Endothelial cell of hepatic sinusoid (primary cell): ENCODE measurements around the gene SBNO2.

Experiments used
- in situ Hi-C: cut with HindIII; loops from 2 replicates; pipeline ENCODE4 v1.10.0; 2017; ENCODE audit warnings: low sequenced_read_pairs

The SBNO2 gene

DNA sequence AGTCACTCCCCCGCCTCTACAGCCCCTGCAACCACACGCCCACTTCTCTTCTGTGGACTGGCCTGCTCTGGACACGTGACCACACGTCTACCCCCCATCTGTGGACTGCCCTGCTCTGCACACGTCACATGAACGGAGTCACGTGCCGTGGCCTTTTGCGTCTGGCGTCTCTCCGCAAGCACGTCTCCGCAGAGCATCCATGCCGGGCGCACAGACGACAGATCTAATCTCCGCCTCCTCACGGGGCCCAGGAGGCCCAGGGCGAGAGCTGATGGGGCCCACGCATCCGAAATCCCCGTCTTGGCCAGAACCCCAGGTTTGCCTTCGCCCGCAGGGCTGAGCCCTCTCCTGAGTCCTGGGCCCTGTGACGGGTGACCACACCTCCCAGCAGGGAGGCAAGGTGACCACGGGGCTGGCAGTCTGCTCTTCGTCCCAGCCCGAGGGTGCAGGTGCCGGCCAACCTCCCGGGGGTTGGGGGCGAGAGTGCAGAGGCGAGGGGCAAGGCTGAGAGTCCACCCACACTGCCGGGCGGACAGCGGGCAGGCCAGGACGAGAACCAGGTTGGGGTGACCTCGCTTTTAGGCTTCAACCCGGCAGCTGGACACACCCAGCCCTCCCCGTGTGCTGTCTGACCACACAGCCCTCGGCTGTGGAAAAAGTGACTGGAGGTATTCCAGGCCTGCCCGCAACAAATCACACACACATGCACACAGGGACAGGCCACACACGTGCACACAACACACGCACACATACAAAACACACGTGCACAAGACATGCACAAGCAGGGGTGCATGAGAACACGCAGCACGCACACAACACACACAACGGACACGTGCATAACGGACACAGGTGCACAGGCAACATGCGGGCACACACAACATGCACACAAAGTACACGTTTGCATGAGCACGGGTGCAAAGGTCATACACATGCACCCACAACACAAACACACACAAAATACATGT lies 3.9 kb downstream of the SBNO2 start:
- in situ Hi-C loops, result no loop called here

DNA sequence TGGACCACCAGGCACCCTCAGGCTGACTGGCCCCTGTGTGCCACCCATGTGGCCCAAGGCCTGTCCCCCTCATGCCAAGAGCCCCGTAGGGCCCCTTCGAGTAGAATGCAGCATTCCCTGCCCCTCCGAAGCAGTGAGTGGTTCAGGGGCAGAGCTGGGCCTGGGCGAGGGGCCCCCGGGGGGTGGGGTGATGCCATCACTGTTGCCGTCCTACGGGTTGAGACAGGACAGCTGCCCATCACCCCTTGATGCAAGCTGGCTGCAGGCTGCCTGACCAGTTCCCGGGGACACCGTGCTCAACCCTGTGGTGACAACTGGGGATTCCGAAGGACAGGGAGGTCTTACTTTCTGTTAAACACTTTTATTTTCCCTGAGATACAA lies 4.7 kb downstream of the SBNO2 start:
- in situ Hi-C loops, result no loop called here

DNA sequence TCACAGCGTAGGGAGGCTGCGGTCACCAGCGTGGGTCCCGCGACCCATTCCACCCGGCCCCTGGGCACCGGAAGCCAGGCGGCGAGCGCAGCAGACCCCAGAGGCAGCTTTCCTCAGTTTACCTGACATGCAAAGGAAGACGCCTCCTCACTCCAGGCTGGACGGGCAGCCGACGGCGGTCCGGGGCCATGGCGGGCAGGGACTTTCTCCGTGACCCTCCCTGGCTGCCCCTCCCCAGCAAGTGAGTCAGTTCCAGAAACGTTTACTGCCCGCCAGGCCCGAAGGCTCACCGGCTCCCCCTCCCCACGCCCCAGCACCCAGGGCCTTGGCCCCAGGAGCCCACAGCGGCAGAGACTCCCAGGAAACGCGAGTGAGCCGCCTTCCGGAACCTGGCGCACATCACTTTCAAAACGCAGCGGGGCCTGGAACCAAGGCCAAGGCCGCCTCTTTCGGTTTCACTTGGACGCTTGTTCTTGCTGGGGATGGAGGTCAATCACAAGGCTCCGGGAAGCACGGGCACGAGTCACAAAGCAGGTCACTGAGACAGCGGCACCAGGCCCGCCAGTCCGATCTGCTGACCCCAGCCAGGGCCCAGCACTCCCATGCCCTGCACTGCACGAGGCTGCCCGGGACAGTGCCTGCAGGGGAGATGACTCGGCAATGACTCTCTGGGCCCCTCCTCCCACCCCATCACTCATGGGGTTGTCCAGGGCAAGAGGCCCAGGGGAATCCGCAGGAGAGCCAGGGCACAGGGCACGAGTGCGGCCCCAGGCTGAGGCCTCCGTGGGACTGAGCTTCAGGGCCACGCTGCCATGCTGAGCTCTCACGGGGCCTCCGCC lies 5.3 kb downstream of the SBNO2 start:
- in situ Hi-C loops, result no loop called here

DNA sequence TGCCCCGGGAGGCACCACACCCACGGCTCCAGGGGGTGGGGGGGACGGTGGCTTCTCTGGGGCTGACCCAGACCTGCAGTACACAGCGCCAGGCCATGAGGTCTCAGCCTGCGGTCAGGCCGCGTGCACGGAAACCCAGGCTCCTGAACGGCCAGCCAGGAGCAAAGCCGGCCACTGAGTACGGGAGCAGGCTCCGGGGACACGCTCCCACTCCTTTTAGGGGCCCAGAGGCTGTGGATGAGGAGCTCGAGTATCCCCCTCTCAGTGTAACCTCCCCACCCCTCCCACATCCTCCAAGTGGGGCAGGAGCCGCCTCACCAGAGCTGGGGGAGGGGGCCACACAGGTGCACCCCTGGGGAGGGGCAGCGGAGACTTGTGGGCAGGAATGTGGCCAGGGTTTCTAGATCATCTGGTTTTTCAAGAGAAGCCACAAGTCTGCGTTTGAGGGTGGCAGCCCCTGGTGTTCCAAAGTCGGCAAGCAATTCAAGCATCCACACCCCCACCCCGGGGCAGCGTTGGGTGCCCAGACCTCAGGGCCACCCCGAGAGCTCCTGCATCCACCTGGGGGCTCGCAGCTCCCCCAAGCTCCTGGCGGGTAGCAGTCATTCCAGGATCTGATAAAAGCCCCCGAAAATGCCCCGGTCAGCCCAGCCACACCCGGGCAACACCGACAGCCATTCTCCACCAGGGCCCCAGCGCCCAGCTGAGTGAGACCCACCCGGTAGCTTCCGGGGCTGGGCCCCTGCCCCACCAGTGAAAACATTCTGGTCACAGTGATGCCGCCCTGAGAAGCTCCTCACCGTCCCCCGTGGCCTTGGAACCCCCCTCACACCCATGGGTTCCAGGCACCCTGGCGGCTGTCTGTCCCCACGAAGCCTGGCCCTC lies 6.1 kb downstream of the SBNO2 start:
- in situ Hi-C loops, result no loop called here

DNA sequence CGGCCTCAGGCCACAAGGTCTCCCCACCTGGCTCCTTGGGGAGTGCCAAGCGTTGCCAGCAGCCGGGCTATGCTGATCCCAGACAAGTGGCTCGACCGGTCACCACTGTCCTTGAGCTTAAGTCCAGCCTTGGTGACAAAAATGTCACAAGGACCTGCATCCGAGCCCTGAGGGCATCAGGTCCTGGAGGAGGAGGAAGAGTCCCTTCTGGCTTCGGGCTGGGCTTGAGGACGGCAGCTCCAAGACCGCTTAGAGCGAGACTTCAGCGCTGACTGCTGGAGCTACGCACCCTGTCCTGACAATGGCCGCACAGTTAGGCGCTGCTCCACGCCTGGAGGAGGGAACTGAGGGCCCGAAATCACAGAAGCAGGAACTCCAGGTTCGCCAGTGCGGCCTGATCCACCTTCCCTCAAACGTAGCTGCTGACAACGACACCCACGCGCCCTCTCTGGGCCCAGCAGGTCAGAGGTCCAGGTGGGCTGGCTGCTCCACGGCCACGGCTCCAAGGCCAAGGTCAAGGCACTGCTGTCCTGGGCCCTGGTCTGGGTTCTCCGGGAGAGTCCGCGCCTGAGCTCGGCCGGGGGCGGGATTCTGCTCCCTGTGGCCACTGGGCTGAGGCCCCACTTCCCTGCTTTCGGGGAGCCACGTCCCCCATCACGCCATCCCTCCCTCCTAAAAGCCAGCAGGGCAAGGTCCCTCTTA lies 7.0 kb downstream of the SBNO2 start:
- in situ Hi-C loops, result no loop called here

DNA sequence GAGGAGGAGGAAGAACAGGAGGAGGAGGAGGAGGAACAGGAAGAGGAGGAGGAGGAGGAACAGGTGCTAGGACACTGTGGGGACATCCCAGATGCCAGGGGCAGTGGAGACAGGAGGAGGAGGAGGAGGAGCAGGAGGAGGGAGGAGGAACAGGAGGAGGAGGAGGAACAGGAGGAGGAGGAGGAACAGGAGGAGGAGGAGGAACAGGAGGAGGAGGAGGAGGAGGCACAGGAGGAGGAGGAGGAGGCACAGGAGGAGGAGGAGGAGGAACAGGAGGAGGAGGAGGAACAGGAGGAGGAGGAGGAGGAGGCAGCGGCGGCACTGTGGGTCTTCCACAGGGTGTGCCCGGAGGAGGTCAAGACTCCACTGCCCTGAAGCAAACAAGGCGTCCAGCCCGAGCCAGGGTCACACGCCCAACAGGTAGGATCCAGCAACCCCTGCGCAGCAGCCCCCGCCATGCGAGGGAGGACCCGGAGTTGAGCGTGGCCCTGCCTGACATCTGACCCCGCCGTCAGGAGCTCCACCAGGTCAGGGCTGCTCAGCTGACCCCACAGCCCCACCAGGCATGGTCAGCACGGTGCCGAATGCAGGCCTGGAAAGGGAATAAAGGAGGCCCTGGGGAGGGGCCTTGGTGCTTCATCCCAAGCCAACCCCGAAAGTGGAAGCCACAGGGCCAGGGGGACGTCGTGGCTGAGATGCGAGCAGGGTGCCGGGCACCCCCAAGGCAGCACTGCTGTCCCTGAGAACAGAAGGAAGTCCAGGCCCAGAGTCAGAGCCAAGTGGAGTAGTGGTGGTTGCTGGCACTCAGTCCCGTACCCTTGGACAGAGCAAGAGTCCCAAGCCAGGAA lies 9.2 kb downstream of the SBNO2 start:
- in situ Hi-C loops, result no loop called here

DNA sequence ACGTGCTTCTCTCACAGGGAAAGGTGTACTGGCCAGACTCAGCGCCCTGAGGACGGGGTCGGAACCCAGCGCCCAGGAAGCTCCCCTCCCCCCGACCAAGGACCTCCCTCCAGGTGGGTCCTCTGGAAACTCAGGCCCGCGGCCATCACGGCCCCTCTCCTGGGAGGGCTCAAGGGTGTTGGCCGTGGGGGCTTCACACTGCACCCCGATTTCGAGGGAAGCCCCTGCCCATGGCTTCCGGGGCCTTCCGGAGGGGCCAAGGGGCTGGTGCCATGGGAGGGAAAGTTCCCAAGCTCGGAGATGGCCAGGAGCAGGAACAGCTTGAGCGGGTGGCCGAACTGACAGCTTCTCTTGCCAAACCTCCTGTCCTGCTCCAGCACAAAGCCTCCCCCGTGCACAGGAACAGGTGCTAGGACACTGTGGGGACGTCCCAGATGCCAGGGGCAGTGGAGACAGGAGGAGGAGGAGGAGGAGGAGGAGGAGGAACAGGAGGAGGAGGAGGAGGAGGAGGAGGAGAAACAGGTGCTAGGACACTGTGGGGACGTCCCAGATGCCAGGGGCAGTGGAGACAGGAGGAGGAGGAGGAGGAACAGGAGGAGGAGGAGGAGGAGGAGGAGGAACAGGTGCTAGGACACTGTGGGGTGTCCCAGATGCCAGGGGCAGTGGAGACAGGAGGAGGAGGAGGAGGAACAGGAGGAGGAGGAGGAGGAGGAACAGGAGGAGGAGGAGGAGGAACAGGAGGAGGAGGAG lies 10.0 kb downstream of the SBNO2 start:
- in situ Hi-C loops, result no loop called here

DNA sequence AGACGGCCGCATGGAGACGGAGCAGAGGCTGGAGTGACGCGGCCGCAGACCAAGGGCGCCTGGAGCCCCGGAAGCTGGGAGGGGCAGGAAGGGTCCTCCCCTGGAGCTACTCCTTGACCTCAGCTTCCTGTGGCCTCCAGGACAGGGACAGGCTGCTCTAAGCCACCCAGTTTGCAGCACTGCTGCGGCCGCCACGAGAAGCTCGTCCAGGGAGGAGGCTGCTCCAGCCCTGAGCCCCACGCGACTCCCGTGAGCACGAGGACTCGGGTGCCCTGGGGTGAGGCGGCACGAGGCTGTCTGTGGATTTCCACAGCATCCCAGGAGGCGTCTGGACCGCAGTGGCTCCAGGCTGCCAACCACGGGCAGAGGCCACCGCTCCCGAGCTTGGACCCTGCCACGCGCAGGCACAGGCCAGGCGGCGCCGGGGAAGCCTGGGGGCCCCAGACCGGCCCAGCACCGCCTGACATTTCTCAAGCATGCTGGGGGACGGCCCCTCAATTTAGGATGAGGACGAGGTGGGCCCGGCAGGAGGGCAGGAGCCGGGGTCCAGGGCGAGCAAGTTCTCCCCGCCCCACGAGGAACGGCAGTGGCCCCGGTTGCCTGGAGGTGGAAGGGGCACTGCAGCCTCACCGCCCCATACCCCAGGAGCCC lies 10.7 kb downstream of the SBNO2 start:
- in situ Hi-C loops, result no loop called here

DNA sequence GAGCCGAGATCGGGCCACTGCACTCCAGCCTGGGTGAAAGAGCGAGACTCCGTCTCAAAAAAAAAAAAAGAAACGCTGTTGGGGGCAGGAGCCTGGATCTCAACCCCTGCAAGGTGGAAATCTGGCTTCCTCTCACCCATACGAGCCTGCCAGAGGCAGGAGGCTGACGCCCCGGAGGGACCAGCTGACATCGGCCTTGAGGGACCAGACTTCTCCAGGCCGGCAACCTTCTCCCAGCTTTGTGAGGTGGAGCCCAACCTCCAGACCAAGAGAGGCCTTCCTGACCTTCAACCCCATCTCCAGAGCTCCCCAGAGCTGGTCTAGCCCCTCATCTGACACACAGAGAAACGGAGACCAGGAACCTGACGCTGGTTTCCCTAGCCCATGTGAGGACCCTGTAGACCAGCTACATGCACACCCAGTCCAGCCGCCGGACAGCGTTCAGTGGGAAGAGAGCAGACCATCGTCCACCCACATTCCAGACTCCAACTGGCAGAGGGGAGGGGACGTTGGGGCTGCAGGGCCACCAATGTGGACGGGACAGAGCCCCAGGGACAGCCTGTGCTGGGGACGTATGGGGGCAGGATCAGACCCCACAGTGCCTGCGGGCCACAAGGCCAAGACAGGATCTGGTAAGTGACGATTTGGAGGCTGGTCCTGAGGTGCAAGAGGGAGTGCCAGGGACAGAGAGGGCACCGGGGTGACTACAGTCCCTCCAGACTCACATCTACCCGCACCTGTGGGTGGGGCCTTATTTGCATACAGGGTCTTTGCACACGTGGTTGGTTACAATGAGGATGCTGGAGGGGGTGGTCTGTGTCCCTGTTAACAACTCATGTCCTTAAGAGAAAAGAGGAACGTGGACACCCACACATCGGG lies 11.4 kb downstream of the SBNO2 start:
- in situ Hi-C loops, result no loop called here

DNA sequence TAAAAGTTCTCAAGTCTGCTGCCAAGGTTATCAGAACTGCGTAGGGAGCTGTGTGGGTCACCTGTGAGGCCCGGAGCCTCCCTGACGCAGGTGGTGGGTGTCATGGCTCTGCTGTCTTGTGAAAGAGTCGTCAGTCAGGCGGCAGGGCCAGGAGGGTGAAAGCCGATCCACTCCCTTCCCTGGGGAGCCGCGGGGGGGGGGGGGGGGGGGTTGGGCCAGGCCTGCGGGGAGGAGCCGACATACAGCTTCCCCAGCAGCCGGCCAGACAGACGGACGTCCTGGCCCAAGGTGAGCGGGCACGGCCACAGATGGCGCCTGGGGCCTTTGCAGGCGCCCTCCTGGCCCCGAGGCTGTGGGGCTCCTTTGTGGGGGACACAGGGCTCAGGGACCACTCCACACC lies 12.4 kb downstream of the SBNO2 start:
- in situ Hi-C loops, result no loop called here

DNA sequence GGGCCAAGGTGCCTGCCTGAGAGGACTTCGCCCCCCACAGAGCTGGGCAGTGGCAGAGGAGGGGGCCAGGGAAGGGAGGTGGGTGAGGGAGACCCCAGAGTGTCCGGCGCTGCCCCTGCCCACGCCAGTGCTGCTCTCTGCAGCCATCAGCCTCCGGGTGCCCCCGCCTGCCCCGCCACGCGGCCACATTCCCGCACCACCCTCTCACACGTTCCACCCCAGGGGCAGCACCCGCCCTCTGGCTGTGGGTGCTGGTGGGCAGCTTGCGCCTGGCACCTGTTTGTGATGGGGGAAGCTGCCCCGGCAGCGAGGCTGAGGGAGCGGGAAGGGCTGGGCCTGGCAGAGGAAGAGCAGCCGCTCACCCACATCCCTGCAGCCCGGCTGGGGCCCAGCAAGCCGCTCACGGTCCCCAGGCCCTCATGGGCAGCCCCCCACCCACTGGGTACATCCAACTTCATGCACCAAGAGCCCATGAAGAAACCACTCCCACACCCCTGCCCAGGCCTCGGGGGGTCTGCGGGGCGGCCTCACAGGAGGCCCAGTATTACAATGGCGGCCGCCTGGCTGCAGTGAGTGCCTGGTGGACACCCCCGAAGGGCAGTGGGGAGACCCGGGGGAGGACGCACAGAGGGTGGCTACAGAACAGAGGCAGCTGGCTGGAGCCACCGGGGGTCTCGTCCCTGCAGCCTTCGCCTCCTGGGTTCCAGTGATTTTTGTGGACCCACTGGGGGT lies 14.0 kb downstream of the SBNO2 start:
- in situ Hi-C loops, result no loop called here

DNA sequence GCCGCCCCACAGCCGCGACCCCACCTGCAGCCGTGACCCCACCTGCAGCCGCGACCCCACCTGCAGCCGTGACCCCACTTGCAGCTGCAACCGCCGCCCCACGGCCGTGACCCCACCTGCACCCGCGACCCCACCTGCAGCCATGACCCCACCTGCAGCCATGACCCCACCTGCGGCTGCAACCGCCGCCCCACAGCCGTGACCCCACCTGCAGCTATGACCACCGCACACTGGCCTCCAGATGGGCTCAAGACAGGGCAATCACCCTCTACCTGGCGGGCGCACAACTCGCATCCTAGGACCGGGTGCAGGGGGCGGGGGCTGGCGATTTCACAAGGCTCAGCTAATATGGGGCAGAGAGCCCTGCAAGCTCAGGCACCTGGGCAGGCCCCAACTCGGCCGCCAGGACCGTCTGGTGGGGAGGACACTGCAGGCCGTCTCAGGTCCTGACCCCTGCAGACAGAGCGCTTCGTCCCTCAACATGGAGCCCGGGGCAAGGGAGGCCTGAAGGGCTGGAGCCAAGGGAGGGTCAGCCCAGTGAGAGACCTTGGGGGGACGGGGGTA lies 15.1 kb downstream of the SBNO2 start:
- in situ Hi-C loops, result no loop called here

DNA sequence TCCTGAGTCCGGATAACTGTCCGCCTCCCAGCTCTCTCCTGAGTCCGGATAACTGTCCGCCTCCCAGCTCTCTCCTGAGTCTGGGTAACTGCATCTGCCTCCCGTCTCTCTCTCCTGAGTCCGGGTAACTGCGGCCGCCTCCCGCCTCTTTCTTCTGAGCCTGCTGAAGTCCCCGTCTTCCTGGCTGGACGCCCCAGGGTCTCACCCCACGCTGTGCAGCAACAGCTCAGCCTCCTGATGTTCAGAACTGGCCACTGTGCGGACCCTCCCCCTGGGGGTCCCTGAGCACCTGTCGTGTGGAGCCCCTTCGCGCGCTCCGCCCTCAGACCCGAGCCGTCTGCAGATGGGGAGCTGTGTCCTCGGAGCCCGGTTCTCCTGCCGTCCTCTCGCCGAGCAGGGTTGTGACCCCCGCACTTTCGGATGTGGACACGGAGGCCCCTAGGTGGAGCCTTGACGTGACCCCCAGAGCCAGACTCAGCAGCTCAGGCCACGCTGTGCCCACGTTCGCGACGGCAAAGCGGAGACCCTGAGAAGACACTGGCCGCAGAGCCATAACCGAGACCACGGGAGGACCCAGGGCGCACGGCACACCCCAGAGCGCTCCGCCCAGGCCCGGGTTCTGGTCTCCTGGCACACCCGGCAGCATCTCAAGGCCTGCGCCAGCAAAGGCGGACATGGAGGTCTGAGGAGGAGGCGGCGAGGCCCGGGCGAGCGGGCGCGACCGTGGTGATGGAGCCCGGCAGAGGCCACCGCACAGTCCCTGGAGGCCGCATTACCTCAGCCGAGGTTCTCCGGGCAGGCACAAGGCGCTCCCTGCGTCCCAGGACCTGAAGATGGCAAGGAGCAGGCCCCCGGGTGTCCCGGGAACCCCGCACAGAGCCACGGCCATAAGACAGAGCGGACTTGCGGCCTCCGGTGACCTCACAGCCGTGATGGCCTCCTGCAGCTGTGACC lies 15.9 kb downstream of the SBNO2 start:
- in situ Hi-C loops, result no loop called here

DNA sequence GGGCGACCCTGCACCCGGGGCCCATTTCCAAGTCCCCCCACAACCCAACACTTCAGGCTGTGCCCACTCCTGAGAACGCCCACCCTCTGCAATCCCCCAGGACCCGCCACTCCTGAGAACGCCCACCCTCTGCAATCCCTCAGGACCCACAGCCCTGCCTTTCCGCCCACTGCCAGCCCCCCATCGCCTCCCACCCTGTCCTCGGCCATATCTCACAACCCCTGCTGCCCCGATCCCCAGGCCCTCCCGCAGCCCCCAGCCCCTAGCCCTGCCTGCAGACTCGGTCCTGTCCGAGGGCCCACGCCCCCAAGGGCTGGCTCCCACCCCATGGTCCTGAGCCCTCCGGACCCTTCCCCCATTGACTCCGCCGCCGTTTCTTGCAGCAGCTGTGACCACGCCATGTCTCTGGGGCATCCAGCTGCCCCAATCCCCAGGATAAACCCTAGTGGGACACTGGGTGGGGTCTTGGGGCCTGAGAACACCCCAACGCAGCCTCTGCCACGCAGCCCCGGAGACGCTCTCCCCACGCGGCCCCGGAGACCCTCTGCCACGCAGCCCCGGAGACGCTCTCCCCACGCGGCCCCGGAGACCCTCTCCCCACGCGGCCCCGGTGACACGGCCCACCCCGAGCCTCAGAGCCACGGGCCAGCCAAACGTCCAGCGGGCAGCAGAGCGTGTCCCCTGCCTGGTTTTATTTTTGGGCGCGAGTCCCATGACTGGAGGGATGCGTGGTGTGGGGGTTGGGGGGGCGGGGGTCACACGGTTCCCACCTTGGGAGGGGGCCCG lies 17.0 kb downstream of the SBNO2 start:
- in situ Hi-C loops, result no loop called here
